ENCODE measurements around the gene MLC1.

MLC1 gene

DNA sequence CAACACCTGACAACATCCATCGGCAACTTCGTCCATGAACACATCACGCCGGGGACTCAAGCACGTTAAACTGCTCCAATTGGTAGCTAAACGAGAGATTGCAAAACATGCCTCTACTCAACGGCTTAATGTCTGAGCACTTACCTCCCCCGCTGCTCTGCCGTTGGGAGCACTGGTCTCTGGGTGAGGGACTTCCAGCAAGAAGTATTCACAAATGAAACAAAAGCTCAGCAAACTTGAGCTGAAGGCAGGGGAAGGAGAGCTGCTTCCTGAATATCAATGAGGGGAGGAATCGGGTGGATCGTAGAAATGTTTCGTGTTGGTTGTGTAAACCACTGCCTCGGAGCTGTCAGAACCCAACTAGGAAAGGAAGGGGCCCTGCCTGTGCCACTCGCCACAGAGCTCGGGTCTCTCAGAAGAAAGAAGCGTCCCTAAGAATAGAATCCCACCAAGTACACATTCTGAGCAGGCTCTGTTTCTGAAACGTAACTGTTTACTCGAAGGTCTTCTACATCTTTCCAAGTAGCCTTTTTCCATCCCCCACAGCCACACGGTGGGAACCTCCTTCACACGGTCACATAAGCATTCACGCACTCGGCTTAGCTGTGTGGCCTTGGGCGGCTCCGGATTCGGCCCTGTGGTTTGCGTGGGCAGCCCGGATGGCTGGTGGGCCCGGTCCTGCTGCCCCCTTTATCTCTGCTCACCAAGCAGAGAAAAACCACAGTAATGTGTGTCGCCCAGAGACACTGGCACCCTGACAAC is at the start of gene MLC1:
MLC1 (minus strand) TSS at position 216 of the 762 bp plus-strand sequence. CDS start 524 bp downstream, outside the sequence.
- DNase-seq = peak in 1 of 2 donors; percentile 21

DNA sequence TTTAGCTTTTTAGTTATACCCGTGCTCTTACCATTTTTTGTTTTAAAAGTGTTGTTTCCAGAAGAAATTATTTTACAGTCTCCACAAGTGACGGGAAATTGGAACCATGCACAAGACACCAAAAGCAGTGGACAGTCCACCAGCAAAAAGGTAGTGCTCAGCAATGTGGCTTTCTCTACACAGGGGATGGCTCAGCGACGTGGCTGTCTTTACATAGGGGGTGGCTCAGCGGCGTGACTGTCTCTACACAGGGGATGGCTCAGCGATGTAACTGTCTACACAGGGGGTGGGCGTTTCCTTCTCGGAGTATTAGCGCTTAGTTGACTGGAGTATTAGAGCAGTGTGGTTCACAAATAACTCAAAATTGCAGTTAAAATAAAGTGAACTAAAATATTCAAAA is 49.3 kb upstream of the MLC1 start:
- DNase-seq = no peak

DNA sequence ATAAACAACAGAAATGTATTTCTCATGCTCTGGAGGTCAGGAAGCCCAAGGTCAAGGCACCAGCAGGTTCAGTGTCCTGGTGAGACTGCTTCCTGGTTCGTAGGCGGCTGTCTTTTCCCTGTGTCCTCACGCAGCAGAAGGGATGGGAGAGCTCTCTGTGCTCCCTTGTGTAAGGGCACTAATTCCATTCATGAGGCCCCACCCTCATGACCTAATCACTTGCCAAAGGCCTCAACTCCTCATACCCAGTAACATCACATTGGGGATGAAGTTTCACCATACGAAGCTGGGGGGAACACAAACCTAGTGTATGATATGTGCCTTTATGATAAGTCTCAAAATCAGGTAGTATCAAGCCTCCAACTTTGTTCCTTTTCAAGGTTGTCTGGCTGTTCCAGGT is 46.7 kb upstream of the MLC1 start:
- no peak for DNase-seq

DNA sequence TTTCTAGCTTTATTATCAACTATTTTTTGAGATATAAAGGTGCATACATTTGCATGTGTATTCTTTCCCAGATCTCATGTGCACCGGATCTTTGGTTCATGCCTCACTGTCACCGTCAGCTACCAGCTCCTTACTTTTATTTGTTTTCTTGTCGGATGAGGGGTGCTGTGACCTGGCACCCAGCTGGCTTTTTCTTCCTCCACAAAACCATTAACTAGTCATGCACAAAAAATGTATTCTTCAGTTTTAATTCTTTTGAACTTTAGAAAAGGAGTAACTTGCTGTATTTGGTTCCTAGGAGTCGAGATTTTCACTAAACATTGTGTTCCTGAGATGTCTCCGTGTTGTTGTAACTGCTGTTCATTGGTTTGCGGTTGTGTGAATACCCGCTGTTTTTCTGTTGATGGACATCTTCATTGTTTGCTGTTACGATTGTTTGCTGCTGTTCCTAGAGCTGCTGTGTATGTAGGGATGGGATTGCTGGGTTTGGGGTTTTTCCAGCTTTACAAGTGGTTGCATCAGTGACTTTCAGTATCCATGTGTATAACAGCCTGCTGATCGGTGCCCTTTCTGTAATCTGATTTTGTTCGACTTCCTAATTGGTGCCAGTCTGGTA is 44.0 kb upstream of the MLC1 start:
- no peak for DNase-seq

DNA sequence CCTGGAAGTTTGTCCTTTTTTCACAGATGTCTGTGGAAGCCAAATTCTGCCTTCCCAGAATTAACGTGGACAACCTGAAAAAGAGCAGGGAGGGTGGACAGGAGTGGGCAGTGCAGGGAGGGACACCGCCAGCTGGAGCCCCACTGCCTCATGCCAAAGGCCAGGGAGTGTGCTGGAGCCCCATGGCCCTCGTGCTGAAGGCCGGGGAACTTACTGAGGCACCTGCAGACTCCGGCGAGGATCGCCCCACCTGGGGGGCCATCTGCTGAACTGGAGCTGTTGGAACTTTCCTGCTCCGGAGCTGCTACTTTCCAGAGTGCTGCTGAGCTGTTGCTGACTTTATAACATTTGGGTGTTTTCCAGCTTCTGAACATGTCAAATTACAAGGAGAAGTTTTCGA is 39.8 kb upstream of the MLC1 start:
- DNase-seq = no peak

DNA sequence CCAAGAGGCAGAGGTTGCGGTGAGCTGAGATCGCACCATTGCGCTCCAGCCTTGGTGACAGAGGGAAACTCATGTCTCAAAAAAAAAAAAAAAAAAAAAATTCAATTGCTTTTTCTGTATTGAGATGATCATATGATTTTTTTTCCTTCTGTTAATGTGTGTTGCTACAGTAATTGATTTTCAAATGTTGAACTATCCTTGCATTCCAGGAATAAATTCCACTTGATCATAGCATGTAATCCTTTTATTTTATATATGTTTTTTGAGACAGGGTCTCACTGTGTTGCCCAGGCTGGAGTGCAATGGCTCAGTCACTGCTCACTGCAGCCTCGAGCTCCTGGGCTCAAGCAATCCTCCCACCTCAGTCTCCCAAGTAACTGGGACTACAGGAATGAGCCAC is 37.9 kb upstream of the MLC1 start:
- no peak for DNase-seq

DNA sequence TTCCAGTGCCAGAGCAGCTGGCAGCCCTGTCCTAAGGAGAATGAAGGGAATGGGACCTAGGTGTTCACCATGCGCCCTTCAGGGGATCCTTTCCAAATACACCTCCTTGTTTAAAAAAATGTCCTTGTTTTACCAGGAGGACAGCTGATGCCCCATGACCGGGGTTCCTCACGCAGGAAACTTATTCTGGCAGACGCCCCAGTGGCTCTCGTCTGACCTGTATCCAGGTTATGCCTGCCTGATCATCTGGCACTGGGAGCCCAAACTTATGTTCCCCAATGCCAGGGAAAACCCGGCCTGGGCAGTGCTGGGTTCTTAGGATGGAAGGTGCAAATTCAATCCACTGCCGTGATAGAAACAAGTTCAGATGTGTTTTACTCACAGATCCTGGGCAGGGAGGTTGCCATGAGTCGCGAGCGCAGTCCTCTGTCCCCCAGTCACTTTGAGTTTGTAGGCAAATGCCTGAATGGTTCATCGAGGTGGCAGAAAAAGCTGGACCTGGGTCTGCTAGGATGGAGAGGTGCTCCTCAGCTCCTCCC is 36.0 kb upstream of the MLC1 start:
- DNase-seq = no peak

DNA sequence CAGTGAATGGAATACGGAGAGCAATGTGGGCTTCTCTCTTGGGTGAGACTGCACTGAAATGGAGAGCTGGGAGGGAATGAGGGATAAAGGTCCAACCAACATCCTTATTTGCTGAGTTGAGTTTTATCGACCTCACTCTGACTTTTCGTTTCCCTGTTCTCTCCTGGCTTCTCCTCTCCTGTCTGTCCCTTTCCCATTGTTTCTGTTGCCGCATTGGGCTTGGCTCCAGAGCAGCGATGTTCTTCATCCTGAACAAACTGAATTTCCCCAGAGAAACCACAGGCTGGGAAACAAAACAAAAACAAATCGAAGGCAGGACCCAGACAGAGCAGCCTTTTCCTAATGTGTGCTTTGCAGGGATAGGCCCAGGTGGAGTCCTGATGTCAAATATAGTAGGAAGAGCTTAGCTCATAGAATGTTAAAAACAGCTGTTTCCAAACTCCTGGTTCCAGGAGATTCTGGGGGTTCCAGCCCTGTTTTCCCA is 34.6 kb upstream of the MLC1 start:
- DNase-seq = no peak

DNA sequence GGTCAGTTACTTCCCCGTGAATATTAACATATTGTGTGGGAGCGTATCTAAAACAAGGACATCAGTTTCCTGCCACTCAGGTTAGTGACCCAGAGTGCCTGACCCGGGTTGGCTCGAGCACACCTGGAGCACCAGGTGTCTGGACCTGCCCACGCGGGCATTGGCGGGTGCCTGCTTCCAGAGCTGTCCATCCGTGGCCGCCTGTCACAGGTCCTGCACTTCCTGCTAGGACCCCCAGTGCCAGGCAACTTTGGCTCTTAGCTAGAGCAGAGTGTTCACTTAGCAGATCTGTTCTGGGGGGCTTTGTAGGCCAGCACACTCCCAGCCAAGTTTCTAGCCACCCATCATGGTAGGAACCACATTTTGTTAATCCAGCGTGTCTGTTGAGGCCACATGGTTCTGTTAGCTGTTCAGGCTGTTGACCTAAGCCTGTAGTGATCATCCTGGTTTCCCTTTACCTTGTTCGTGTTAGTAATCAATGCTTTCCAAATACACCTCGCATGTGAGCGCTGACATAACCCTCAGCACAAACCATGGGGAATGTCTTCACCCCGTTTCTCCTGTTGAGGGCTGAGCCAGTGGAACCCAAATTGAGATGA is 34.0 kb upstream of the MLC1 start:
- DNase-seq = no peak

DNA sequence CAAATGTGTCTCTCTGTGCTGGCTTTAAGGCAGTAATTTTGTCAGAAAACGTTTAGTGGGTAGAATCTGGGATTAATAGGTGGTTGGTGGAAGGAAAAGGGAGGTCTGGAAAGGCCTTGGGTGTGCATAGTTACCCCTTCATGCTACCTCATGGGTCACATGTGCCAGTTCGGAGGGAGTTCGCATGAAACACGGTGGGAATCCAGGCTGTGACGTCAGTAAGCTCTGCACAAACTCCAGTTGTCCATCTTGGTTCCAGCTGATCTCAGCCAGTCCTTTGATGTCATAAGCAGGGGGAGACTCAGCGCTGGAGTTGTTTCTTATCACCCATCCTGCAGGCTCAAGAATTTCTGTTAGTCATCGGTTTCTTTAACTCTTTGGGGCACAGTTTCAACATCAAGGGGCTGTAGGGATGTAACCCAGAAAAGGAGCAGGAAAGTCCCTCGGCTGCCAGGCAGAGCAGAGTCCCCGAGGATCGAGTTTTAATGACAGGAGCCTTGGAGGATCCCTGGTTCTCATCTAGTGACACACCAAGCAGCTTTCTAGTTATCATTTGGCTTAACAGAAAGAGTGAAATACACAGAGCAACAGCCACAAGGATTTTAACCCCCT is 33.4 kb upstream of the MLC1 start:
- DNase-seq = no peak

DNA sequence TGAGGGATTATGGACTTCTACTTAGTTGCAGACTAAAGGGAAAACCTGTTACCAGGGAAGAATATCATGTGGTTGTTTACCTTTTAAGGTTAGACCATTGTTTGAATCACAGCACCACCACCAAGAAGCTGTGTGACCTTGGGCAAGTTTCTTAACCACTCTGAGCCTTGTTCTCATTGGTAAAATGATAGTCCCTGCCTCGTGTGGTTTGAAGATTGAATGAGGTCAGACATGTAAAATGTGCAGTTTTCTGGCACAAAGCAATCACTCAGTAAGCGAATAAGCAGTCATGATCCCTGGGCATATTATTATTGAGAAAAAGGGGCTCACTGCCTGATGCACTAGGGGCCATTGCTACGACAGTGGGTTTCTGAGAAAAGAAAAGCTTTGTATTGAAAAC is 32.9 kb upstream of the MLC1 start:
- DNase-seq = no peak

DNA sequence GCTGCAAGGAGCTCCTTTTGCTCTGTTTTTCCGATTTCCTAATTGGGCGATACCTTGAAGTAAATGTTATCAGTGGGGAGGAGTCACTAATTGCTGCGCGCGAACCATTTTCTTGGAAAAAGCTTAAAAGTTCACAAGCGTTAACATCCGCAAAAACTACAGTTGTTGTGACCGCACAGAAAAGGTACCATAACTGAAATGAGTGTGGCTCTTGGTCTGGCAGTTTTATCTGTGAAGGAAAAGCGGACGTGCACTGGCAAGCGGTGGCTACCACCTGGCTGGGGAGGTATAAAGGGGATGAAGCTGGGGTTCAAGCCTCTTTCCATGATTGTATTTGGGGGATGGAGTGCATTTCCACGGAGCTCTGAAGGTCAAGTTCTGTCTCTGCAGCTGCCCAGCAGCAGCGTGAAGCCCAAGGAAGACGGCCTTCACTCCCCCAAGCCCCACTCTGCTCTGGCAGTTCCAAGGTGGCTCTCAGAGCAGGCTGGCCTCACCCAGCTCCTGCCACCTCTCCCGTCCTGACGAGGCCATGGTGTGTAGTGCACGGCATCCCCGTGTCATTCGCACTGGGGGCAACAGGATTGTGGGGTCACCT is 32.0 kb upstream of the MLC1 start:
- no peak for DNase-seq

DNA sequence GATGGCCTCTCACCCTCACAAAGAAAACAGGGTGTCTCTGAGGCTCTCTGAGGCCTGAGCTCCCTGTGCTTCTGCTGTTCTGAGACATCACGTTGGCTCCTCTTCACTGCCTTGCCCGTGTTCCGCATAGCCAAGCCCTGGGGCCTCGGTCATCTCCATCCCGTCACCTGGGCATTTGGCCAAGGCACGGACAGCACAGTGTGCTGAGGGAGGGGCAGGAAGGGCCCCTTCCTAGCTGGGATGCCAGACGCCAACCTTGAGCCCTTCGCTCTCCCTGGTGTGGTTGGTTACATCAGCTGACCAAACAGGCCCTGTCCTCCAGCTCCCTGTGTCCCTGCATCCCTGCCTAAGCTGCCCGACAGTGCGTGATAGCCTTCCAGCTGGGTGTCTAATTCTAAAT is 30.5 kb upstream of the MLC1 start:
- DNase-seq = no peak

DNA sequence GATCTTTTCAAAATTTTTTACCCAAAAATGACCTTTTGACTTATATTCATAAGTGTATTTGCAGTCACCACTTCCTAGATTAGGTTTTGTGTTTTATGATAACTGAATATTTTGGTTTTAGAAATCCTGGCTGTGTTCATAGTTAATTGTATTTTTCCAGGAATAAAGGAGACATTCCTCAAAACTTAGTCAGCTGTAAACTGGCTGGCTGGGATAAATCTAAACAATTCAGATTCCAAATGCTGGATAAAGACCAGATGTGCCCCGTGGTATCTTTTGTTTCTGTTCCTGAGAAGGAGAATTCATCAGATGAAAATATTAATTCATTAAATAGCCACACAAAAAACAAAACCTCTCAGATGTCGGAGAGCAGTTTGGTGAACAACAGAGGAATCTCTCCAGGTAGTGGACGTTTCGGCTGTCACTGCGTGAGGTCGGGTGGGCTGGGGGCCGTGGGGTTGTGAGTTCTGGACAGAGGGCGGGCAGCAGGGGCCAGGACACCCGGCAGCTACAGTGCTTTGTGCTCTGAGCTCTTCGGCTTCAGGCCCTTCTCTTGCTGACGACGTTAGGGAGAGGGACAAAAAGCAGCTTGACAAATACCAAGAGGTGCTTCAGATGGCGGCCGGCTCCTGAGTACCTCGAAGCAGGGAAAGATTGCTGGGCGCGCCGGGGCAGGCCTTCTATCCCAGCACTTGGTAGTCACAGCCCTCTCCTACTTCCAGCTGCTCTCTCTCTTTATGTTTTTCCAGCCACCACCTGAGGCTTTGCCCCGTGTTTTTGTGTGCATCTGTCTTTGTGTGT is 29.2 kb upstream of the MLC1 start:
- no peak for DNase-seq

DNA sequence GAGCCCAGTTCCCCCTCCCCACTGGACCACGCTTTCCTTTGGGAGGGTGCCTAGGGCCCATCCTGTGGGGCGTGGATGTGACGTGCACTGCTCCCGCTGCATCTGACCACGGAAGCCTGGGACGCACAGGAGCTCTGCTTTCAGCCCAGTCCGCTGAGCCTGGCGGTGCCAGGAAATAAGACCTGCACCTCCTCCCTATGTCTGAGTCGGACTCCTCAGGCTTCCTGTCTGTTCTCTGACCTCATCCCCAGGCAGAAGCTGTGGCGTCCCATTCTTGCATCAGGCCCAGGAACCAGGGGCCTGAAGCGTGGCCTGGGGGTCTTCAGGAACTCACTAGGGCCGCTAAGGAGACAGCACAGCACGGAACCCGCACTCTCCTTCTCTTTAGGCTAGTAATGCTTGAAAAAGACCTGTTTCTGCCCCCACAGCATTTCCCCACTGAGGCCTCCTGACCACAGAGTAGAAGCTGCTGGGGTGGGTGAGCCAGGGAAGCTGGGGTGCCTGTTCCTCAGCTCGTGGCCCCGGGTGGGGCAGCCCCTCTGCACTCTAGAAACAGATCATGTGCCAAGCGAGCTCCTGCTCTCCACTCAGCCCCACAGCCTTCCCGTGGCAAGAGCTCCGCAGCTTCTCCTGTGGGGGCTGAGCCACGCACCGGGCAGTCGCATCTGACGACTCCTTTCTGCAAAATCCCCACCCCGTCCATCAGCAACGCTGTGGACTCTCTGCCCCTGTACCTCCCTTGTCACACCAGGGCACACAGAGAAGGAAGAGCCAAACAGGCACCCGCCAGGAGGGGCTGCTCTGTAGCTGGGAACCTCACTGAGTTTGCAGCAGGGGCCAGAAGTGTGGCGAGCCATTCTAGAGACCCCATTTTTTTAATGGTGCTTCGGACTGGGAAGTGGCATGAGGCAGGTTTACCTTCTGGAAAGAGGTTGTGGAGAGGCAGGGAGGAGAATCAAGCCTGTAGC is 27.2 kb upstream of the MLC1 start:
- DNase-seq = no peak

DNA sequence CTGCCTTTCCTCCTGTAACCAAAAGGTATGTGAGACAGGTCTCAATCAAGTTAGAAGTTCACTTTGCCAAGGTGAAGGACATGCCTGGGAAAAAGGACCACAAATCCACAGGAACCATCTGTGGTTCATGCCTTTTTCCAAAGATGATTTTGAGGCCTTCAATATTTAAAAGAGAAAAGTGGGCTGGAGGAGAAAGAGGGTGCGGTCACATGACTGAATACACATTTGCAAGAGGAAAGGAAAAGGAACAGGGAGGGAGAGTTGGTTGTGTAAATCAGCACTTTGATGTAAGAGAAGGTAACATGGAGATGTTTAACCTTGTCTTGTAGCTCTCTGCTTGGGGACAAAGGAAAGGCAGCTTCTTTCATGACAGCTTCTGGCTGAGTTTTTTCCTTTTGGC is 25.8 kb upstream of the MLC1 start:
- DNase-seq = no peak

DNA sequence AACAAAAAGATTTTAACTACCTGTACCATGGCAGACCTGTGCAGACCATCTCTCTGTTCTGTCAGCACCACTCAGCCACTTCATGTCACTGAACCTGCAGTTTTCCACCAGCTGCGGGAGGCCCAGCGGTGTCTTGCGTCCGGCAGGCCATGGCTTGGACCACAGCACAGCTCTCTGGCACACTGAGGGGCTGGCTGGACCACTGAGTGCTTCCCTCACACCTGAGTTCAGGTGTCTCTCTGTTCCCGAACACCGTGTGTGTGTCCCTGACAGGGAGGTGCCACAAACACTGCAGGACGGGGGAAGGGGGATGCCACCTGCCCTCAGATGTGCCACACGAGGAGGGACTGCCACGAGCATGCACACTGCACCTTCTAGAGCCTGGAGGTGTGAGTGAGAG is 22.3 kb upstream of the MLC1 start:
- no peak for DNase-seq

DNA sequence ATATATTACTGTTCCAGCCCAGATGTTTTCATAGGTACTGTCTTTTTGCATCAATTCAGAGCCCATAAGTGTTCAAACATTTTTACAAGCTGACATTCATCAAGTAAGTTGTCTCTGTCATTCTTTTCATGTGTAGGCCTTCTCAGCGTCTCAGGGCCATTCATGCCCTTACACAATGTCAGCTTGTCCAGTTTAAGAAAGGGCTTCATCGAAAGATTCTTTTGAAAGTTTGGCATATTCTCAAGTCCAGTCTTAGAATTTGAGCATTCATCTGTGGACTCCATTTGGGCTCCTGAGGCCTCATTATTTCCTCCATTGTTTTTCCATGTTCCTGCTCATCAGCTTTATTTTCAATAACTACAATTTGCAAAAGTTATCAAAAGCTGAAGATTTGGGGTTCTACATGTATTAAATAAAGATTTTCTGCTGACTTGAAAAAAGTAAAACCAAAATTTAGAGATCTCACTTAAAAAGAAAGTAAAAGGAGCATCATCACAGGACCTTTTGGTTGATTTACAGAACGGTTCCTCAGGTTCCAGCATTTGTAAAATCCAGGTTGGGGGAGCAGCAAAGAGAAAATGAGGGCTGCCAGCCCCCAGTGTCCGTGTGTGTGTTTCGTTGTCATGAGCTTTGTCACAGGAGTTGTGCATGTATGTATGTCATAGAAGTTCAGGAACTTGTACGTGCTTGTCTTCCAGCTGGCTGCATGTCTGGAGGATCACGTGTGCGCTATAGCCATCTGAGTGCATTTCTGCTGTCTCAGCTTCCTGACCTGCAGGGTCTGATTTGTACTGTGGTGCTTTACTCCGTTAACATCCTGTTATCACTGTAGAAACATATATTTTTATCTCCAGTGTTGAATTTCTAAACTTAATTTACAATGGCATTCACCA is 20.2 kb upstream of the MLC1 start:
- peak in 1 of 2 donors; percentile 9 for DNase-seq

DNA sequence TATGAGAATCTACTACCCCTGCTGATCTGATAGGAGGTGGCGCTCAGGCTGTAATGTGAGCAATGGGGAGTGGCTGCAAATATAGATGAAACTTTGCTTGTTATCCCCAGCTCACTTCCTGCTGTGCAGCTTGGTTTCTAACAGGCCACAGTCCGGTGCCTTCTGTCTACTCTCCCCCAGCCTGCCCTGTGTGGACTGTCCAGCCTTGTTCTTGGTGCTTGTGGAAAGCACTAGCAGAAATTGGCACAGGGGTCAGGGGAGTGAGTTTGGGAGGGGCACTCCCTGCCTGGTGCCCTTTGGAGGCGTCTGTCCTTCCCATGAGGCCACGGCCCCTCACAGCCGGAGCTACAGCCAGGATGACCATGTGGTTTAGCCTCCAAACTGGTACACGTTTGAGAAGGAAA is 18.9 kb upstream of the MLC1 start:
- no peak for DNase-seq

DNA sequence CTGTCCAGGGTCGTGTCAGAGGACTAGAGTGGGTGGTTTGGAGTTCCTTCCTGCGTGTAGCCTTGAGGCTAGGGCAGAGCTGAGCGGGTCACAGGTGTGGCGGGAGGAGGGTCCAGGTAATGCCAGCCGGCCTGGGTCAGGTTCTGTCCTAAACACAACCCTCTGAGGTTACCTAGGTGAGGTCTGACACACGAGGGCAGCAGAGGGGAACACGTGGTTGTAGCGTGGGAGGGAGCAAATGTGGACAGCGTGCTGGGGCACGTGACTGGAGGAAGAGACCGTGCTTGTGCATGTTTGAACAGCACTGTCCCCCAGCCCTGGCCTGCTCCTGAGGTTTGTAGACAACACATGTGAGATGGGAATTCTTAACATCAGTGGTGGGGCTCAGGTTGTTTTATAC is 17.7 kb upstream of the MLC1 start:
- DNase-seq = no peak

Data from CD4-positive, alpha-beta T cell treated with Interferon alpha-2 for 1 hour (primary cell).